GM20431 (cell line): Measurements from ENCODE around the gene KLF11.

Source experiments
- in situ Hi-C: fragments of 300-500 bp; cut with MseI, MboI; formaldehyde crosslinking; loops from one replicate; pipeline ENCODE4 v1.15.0; 2020; ENCODE audit warnings: low sequenced_read_pairs; ENCODE audit not compliant: unreplicated experiment

KLF11 gene

GRCh38 chr2:10103179-10103578 is 59.8 kb downstream of the KLF11 start:
- in situ Hi-C loops, result no loop called here
